A673 (cell line): ENCODE data around the gene ARHGEF9. TPM values are rescaled to one million over a fixed set of nuclear protein-coding genes. Genes with fewer than 3 reads are reported as not detected.

Experiments
- BruUV-seq: library from RNA; stranded (reverse); fragments of 400-500 nt; replicated peaks from 2 replicates; lab custom pipeline; 2021; lab: Mats Ljungman, UMichigan
- CTCF ChIA-PET: fragments of 300-600 bp; sonication (Branson Sonifier 250); formaldehyde crosslinking; loops from one replicate; lab custom pipeline; 2022; ENCODE audit warnings: antibody characterized with exemption; lab: Charles Lee
- POLR2A ChIA-PET: fragments of 300-600 bp; sonication (Branson Sonifier 250); formaldehyde crosslinking; loops from one replicate; lab custom pipeline; 2022; ENCODE audit warnings: antibody characterized with exemption; ENCODE audit not compliant: low non-redundant PET; lab: Charles Lee
- DNase-seq: peaks from one replicate; pipeline ENCODE4 v3.0.0-alpha.2; 2015; ENCODE audit warnings: low spot score
- H3K27ac ChIP-seq: fragments of 200-600 bp; sonication (generic); 2 replicates; pipeline ENCODE4 v1.5.1; 2016; ENCODE audit warnings: mixed run types, low read depth, mild to moderate bottlenecking, mixed read lengths, antibody characterized with exemption, low read length; ENCODE audit not compliant: poor library complexity, severe bottlenecking
- H3K27me3 ChIP-seq: fragments of 200-600 bp; sonication (generic); replicated peaks from 2 replicates; pipeline ENCODE4 v1.6.1; 2017; ENCODE audit warnings: mixed run types, low read depth, mild to moderate bottlenecking, mixed read lengths, antibody characterized with exemption, low read length; ENCODE audit not compliant: insufficient read depth, poor library complexity
- H3K36me3 ChIP-seq: fragments of 200-600 bp; sonication (generic); 2 replicates; pipeline ENCODE4 v1.6.1; 2016; ENCODE audit warnings: mixed run types, mild to moderate bottlenecking, mixed read lengths, antibody characterized with exemption, low read length; ENCODE audit not compliant: insufficient read depth, poor library complexity, severe bottlenecking
- H3K4me1 ChIP-seq: fragments of 200-600 bp; sonication (generic); 2 replicates; pipeline ENCODE4 v1.6.1; 2017; ENCODE audit warnings: mixed run types, mild to moderate bottlenecking, mixed read lengths, antibody characterized with exemption, low read length; ENCODE audit not compliant: insufficient read depth, poor library complexity, severe bottlenecking
- H3K4me3 ChIP-seq: fragments of 200-600 bp; sonication (generic); 2 replicates; pipeline ENCODE4 v1.5.1; 2016; ENCODE audit warnings: low read depth, mixed run types, mild to moderate bottlenecking, mixed read lengths, low read length; ENCODE audit not compliant: poor library complexity, severe bottlenecking
- H3K9me3 ChIP-seq: fragments of 200-600 bp; sonication (generic); 2 replicates; pipeline ENCODE4 v1.6.1; 2016; ENCODE audit warnings: mixed run types, low read depth, mild to moderate bottlenecking, mixed read lengths, antibody characterized with exemption, low read length; ENCODE audit not compliant: poor library complexity, severe bottlenecking
- CTCF ChIP-seq: fragments of 300-800, 200-600 bp; sonication (generic); conservative IDR thresholded peaks from 2 replicates; pipeline ENCODE4 v1.5.1; 2017; ENCODE audit warnings: low read depth, mild to moderate bottlenecking, antibody characterized with exemption, low read length, moderate library complexity, mixed read lengths
- EZH2 ChIP-seq: fragments of 200-600 bp; sonication (generic); IDR thresholded peaks from 2 replicates; pipeline ENCODE4 v1.6.1; 2017; ENCODE audit warnings: borderline replicate concordance, low read depth, mild to moderate bottlenecking, mixed read lengths, antibody characterized with exemption, low read length; ENCODE audit not compliant: poor library complexity, severe bottlenecking
- intact Hi-C: fragments of 100-400 bp; cut with micrococcal nuclease; formaldehyde crosslinking; loops from one replicate; pipeline ENCODE4 v1.10.0; 2022; ENCODE audit not compliant: unreplicated experiment
- total RNA-seq: library from RNA; stranded (reverse); gene quantifications from 2 replicates; pipeline ENCODE4 v1.2.3, GENCODE V29; 2021

The ARHGEF9 gene
- total RNA-seq, 1 experiment from 2014 or later, result 10.3 TPM

DNA sequence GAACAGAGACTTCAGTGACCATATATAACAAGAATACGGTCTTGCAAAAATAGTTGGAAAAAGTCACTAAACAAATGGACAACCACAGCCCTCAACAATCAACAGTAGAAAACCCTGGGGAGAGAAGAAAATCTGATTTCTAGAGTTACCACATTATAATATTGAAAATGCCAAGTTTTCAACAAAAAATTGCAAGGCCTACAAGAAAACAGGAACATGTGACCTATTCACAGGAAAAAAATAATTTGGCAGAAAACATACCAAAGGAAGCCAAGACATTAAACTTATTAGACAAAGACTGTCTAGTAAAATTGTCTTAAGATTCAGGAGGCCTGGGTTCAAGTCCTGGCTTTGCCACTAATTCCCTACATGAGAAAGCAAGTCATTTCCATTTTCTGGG, 64.7 kb downstream of the ARHGEF9 start:
- Histone ChIP-seq H3K9me3 (no peaks in the 10 kb centered on the region), H3K27ac (no peak overlapping the region), H3K27me3 (no peaks in the 10 kb centered on the region), H3K36me3 (no peaks in the 10 kb centered on the region), H3K4me3 (no peak overlapping the region), H3K4me1 (no peaks in the 10 kb centered on the region)
- intact Hi-C loops, result no loop called here
- ChIA-PET CTCF (no interaction called here), POLR2A (no interaction called here)
- BruUV-seq, result no TSS peak
- no peak for DNase-seq
- no peak for TF ChIP-seq CTCF
- TF ChIP-seq EZH2, result no peak

- H3K4me1 ChIP-seq, result no peaks in the 10 kb centered on the region
- POLR2A ChIA-PET, result no interaction called here
- no TSS peak for BruUV-seq
- DNase-seq, result no peak
- no peak overlapping the region for H3K27ac ChIP-seq
- TF ChIP-seq CTCF (no peak), EZH2 (no peak)
- H3K36me3 ChIP-seq, result no peaks in the 10 kb centered on the region
- intact Hi-C loops, result no loop called here
- no peak overlapping the region for H3K4me3 ChIP-seq
- H3K9me3 ChIP-seq, result no peaks in the 10 kb centered on the region
- CTCF ChIA-PET, result no interaction called here
- no peaks in the 10 kb centered on the region for H3K27me3 ChIP-seq
Measured at GRCh38 chrX:63719633-63720032, 65.4 kb downstream of the ARHGEF9 start.

- peaks cover 4% of the 10 kb centered on the region for H3K9me3 ChIP-seq
- intact Hi-C loops, result no loop called here
- H3K27me3 ChIP-seq, result no peaks in the 10 kb centered on the region
- no peaks in the 10 kb centered on the region for H3K36me3 ChIP-seq
- BruUV-seq, result no TSS peak
- no peak for DNase-seq
- H3K27ac ChIP-seq, result no peak overlapping the region
- POLR2A ChIA-PET, result no interaction called here
- no peaks in the 10 kb centered on the region for H3K4me1 ChIP-seq
- no peak for TF ChIP-seq CTCF
- no peak for TF ChIP-seq EZH2
- no peak overlapping the region for H3K4me3 ChIP-seq
- CTCF ChIA-PET, result no interaction called here
Measured at GRCh38 chrX:63718010-63718694, 66.9 kb downstream of the ARHGEF9 start.
